ENCODE results near the gene MAP3K21.

DNA sequence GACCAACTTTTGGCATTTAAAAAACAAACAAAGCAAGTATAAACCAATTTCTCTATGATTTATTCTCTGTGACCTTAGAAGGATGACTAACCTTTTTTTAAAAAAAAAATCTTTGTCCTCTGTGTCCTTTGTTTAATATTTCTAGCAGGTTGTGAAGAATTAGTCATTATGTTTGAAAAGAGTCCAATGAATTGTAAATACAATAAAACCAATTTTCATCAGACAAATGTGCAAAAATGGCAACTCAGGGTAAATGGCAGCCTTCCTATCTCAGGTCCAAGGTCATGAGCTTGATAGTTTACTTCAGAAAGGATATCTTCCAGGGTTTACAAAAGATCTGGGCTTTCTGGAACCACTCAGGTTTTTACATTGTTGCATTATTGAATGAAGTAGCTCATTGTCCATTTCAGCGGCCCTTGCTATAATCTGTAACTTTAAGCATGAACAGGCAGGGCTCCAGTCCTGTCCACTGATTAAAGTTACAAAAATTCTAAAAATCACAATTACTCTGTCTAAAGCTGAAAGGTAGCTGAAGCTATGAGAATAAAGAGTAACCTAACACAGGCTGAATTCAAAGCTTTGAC lies 11.7 kb upstream of the MAP3K21 start:
- TF ChIP-seq, protein P1, sequence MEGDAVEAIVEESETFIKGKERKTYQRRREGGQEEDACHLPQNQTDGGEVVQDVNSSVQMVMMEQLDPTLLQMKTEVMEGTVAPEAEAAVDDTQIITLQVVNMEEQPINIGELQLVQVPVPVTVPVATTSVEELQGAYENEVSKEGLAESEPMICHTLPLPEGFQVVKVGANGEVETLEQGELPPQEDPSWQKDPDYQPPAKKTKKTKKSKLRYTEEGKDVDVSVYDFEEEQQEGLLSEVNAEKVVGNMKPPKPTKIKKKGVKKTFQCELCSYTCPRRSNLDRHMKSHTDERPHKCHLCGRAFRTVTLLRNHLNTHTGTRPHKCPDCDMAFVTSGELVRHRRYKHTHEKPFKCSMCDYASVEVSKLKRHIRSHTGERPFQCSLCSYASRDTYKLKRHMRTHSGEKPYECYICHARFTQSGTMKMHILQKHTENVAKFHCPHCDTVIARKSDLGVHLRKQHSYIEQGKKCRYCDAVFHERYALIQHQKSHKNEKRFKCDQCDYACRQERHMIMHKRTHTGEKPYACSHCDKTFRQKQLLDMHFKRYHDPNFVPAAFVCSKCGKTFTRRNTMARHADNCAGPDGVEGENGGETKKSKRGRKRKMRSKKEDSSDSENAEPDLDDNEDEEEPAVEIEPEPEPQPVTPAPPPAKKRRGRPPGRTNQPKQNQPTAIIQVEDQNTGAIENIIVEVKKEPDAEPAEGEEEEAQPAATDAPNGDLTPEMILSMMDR (IDR thresholded peaks at IDR 0.05) = no peak
- TF ChIP-seq POLR2A (IDR thresholded peaks at IDR 0.05; ENCODE audit: low read depth) = no peak
- no peak for TF ChIP-seq POLR2AphosphoS5 (IDR thresholded peaks at IDR 0.05)
